Inflammatory macrophage treated with lipopolysaccharide for 4 hours (primary cell): ENCODE data around the gene POU6F2.

Experiments
- DNase-seq: peaks from one replicate; pipeline ENCODE4 v3.0.0-alpha.2; 2020

POU6F2 gene

DNA sequence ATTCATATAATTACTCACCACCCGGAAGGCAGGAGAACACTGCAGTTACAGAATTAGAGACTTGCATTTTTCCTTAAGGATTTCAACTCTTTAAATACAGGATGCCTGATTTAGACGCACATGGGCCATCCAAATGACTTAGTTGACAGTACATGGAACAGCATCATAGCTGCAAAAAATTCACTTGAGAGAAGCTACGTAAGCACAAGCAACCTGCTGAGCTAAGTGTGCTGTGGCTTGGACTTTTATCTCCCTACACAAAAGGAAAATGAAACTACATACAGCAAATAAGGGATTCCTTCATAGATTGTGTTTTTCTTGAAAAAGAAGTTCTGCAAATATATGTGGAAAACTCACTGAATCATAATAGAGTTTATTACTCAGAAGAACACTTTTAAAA lies 152.6 kb downstream of the POU6F2 start:
- no peak for DNase-seq

DNA sequence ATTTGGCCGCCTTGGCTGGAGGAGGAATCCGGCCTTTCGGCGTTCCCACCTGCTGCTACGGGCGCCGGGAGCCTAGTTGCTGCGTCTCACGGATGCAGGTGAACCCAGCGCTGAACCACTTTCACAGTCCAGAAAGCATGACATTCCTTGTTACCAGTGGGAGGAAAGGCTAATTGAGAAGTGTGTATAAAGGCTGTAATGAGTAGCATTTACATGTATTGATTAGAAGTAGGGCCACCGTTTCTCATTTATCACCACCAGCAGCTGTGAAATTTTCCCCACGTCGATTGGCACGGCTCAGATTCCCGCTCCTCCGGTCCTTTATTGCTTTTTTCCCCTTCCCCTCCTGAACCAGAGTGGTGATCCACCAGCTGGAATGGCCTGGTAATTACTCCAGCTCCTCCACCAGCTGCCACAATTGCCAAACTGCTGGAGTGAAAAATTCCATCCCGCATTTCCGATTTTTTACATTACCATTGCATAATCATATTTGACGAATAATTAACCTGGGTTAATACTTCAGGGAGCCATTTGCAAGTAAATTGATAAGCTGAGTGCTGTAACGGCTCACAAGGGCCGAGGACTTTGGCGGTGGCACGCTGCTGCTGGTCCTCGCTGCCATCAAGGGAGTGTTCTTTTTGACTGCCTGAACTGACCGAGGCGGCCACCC lies 153.3 kb downstream of the POU6F2 start:
- no peak for DNase-seq

DNA sequence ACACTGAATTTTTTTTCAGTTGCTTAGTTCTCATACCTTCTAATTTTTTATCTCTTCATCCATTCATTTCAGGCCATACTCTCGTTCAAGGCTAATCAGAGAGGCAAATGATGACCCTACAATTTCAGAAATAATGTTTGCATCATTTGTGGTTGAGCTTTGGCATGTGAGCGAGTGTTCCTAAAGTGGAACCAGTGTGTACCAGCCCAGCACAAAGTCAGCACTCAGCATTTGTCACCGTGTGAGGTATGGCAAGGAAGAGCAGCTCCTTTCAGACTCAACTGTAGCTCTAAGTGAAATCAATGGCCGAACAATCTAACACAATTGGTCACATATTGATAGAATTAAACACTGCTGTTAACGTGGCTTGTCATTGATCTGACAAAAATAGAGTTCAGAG lies 154.6 kb downstream of the POU6F2 start:
- DNase-seq: no peak

DNA sequence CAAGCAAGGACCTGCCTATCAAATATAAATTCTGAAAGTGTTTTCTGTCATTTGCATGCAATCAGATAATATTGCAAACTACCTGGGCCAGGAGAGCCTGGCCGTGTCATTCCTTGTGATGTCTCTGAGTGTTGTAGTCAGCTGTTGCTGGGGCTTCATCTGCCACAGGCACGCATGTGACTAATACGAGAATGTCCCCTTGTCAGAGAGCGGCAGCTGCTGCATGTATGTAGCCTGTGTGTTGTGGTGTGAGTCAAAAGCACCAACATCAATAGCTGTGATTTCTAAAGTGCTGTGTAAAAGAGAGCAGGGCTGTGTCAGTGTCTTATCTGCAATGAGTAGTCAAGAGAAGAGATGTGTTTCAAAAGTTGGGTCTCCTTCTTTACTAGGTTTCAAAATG lies 155.4 kb downstream of the POU6F2 start:
- no peak for DNase-seq

DNA sequence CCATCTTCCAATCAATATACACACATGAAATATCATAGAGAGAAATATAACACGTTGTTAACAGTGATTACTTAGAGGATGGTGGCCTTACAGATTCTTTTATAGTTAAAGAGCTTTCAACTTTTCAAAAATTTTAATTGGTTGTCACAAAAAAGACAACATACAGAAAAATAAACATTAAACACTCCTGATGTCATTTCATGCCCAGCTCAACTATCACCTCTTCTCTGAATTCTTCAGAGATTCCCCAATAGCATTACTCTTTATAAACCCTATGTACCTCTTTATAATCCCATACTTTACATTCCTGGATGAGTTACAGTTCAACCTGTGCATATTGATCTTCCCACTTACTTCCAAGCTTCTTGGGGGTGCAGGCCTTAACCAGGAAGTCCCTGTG lies 159.8 kb downstream of the POU6F2 start:
- no peak for DNase-seq

DNA sequence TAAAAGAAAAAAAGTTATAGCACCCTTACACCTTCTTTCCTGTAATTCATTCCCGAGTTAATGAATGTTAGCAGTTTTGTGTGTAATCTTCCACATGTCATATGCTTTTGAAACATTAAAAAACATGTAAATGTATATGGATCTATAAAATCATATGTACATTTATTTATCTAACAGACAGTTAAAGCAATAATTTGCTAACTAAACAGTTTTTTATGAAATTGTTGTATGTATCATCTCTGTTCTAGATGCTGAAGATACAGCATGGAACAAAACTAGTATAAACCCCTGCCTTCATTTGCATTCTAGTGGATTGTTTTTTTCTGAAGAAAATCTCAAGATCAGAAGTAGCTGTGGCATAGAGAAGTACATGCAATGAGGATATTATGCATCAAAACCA lies 165.0 kb downstream of the POU6F2 start:
- DNase-seq: no peak

DNA sequence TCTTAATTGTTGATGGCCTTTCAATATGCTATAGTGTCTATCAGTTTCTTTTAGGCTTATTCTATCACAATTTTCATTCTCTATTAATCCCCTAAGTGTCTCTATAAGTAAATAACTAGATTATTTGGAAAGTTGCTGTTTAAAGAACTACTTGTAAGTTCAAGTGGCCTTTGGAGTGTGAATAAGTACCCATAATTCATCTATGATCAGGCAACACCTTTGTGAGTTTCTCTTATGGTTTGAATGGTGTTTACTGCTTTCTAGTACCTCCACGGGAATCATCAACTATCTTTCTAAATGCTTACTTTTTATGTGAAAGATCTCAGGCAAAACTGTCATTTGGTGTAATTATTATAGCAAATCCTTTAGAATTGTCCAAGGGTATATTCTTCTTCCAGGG lies 166.7 kb downstream of the POU6F2 start:
- no peak for DNase-seq

DNA sequence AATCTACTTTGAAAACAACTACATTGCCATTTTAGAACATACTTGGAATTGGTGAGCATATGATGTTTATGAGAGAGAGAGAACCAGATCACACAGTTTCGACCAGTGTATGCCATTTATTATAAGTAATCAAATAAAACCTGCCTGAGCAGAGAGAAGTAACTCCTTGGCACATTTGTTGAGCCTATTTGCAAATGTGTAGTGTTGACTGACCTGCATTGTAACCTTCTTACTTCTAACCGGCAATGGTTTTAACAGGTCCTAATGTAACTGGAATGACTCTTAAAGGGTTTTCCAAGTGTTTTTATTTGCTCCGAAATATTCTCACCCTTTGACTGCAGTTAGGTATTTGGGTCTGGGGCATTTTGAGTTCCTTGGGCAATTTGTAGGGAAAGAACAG lies 167.6 kb downstream of the POU6F2 start:
- DNase-seq: no peak

DNA sequence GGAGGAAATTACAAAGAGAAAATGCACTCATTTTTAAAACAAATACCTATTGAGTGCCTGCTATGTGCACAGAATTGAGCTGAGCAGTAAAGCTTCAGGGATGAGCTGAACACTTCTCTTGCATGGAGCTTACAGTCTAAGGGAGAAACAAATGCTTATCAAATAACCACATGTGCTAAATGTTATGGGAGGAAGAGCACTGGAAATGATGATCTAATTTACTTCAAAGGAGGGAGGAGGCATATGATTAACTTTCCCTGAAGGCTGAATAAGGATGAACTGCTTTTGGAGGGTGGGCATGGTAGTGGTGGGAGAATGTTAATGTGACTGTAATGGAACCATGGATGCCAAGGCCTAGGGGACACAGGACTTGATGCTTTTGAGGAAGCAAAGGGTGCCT lies 168.2 kb downstream of the POU6F2 start:
- no peak for DNase-seq

DNA sequence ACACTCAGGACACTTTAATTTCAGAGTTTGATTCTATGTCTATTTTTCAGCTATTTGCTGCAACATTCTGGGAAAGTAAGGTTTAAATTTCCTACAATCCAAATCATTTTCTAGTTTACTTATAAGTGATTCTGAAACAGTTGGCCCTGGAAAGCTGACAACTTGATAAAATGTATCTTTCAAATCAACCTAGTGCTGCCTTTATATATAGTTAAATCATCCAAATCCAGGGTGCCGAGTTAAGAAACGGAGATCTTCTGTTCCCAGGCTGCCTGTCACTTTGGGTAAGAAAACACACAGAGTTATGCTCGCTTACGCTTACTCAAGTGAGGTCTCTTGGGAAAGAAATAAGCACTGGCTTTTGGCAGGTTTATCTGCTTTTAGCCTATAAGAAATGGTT lies 175.0 kb downstream of the POU6F2 start:
- DNase-seq: no peak

DNA sequence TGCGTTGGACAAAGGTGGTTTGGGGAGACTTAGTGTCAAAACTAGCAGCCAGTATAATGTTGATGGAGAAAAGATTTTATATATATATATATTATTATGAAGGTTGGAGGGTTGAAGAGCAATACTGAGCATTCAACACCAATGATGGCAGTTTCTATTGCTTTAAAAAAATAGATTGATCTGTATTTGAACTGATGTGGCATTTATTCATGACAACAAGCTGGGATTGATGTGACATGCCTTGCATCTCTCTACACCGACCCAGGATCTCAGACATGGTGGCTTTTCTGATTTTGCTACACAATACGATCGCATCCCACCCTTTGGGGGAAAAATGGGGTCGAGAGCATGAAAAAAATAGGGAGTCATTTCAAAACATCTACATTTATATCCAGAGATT lies 175.4 kb downstream of the POU6F2 start:
- no peak for DNase-seq

DNA sequence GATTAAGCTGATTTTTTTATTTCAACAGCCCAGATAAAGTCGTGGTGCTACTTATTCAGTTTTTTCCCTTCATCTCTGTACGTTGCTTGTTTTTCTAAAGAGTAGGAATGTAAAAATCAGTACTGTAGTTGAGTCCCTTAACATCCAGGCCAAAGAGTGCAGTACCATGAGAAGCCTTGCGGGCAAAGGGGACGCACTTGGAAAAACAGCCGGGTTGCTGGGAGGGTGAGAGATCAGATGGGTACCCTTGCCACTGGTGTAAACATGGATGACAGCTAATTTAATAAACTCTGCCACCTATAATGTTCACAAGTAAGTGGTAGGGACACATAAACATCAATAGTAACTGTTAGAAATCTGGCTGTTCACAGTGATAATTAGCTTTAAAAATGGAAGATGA lies 175.9 kb downstream of the POU6F2 start:
- DNase-seq: no peak

DNA sequence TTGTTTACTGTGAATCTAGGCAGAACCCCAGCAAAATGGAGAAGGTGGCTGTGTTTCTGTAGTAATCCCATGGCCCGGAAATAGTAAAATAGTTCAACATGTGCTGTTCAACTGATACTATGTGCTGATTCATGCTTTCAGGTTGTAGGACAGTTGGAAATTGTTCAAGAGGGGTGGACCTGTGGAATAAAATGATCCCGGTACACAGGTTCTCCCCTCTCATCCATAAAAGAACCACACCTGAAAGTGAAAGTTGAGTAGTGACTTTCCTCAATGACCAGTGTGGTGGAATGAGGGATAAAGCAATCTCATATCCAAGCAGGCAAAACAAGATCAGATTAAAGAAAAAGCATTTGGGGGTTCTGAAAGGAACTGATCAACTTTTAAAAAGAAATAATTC lies 177.1 kb downstream of the POU6F2 start:
- no peak for DNase-seq

DNA sequence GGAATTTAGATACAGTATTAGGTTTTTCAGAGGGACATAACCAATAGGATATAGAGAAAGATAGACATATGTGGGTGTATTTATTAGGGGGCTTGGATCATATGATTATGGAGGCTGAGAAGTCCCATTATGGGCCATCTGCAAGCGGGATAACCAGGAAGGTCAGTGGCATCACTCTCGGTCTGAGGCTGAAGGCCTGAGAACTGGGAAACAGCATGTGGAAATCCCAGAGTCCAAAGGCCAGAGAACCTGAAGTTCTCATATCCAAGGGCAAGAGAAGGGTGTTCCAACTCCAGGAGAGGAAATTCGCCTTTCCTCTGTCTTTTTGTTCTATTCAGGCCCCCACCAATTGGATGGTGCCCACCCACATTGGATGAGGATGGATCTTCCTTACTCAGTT lies 180.7 kb downstream of the POU6F2 start:
- no peak for DNase-seq

DNA sequence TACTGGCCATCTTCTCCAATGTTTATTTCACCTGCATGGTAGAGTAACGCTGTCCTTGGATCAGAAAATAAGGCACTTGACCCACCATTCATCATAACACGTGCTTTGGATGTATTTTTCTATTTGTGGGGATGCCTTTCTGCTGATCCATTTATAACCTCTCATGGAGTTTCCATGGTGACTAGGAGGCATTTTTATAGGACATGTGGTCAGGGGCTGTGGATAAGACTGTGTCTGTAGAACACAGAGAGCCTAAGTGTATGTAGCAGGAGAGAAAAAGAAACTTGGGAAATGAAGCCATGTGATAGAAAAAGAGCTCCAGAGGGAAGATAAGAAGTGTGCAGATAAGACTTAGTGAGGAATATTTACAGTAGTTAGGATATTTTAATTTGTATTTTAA lies 184.2 kb downstream of the POU6F2 start:
- no peak for DNase-seq

DNA sequence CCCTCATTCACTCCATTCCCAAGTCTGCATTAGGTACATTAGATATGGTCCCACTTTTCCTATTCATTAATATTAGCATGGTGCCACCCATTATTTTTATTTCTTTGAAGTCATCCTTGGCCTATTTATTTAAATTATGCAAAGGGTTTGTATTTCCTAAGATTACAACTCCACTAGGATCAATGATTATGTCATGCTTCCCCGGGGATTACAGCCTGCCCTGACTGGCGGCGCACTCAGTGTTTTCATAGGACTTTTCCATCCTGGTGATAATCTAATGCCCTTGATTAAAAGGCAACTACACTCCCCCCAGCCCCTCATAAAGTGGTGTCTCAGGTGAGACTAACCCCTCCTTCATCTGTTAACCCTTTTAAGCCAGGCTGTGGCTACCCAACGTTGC lies 187.2 kb downstream of the POU6F2 start:
- no peak for DNase-seq

DNA sequence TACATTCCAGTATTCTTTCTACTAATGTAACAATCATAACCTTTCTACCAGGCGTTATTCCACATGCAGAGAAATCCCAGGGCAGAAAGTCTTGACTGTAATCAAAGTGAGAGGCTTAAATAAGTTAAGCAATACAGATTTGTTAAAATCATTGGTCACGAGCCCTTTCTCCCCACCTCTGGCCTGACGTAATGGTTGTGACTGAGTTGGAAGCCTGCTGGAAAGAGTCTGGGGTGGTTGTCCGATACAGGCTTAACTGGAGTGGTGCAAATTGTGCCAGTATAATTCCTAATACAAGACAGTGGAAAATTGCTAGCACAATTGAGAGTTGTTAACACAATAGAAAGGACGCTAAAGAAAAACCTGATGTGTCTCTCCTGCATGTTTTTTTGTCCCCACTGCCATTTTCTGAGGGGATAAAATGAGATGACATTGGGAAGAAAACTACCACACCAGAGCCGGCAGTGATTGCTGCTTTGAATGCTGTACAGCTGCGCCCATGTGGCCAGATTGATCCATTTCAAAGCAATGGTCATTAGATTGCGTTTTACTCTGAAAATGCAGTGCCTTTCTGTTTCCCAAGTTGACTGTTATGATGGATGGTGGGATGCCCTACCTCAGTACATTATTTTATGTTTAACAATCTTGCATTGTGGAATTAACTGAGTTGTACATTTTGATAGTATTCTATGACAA lies 190.8 kb downstream of the POU6F2 start:
- DNase-seq: no peak

DNA sequence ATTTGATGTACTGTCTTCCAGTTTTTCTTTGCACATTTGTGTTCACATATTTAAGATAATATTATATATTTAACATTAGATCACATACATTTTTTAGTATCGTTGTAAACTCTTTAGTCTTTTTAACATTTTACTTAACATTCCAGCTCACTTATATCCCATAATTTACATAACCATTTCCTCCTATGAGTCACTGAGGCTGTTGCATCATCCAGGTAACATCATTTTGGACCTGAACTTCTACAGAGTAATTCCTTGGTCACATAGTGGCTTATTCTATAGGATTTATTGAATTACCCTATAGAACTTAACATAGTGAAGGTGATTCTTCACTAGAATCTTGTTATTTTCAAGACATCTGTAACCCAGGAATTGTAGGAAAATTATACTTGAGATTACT lies 194.4 kb downstream of the POU6F2 start:
- no peak for DNase-seq

DNA sequence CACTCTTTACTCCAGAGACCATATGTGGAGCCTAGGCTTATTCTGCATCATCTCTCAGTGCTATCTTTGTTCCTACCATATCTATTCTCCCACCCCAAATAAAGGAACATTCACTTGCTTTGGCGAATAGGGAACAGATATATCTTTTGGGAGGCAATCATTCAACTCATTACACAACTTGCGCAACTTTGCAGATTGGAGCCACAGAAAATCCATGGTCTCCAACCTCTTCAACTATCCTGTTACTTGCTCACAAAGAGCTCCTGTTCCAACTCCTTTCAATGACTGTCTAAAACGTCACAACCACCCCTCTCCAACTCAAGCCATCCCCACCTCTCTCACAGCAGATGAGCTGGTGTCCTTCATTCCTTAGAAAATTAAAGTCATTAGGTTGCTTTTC lies 203.7 kb downstream of the POU6F2 start:
- DNase-seq: no peak

DNA sequence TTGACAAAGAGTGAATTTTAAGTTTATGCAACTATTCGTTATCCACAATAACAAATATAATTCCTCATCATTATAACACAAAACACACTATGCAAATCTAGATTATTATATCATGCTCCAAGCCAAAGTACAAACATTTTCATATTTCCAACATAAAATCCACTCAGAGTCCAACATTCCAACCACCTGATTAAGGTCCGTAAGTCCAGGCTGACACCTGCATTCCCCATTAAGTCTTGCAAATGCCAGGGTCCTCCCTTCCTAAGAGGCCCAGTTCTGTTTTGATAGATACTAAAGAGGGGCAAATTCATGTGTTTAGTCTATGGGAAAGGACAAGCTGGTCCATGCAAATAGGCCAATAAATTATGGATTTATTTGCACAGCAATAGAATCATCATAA lies 206.1 kb downstream of the POU6F2 start:
- DNase-seq: no peak

DNA sequence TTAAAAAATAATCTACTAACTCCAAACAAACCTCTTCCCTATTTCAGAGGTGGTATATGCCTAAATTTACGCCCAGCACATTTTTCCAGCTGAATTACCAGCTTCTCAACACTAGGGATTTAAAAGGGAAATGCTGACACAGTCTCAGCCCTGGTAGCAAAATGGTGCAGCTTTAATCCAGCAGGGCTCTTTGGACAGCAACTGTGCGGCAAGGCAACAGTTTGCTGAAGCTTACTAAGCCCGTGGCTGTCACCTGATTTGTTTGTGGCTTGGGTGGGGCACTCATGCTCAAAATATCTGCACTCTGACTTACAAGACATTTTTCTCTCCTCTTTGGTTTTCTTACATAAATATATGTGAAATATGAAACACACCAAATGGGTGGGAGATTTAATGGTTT lies 206.7 kb downstream of the POU6F2 start:
- DNase-seq: no peak

DNA sequence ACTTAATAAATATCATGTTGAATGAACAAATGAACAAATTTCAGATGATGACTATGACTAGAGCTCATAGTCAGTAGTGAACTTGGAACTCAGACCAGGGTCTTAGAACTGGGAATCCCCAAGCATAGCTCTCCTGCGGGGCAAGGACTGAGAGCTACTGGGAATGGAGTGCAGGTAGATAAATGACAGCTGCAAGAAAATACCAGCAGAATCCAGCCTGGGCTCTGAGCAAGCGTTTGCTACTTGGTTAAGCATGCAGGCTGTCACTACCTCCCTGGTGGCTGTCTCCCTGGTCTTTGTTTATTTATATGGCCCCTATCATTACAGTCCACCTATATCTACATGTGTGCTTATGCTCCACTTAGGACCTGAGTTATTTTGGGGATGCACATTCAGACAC lies 208.4 kb downstream of the POU6F2 start:
- no peak for DNase-seq

DNA sequence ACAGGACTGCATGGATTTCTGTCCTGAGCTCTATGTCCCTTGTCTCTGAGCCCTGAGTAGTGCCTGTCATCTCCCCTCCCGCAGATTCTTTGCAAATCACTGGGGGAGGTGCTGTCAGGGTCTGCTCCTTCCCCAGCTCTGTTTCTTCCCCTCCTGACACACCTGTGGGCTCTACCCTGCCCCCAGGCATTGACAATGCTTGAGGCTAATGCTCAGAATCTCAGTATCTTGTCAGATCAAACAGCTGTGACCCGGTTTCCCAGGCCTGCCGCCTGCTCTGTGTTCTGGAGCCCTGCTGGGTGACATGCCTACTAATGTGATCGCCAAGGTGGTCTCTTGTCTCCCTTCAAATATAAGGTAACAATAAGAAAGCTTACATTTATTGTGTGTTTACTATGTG lies 209.0 kb downstream of the POU6F2 start:
- DNase-seq: no peak

DNA sequence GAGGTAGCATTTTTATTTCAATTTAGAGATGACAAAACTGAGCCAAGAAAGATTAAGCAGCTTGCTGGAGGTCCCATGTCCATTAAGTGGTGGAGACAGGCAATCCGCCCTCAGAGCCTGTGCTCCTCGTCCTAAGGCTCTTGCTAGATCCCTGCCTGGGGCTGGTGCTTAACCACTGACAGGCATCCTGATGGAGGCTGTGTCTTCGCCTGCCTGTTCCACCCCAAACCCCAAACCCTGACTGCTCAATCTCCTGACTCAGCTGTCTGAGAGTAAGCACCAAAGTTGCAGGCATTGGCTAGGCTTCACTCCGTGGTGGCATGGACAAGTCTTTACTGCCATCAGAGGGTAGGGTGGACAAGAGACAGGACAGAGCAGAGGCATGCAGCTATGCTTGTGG lies 209.4 kb downstream of the POU6F2 start:
- no peak for DNase-seq

DNA sequence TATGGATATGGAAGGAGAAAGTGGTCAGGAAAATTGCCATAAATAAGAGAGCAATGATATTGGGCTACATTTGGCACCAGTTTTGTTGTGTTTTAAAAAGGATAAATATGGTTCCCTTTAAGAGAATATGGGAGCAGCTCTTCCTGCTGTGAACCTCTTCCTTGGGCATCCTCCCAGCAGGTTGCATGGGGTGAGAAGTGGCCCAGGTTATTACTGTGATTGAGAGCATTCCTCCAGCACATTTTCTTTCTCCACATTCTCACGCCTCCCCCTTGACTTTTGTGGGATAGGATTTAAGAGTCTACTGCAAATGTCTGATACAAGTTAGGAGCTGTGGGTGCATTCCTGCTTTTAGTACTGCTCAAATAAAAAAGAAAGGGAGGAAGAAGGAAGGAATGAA lies 214.8 kb downstream of the POU6F2 start:
- no peak for DNase-seq
